SK-N-MC (cell line): ENCODE measurements around the gene PRKN.

ENCODE experiments used
- DNase-seq: peaks from one replicate; pipeline ENCODE4 v3.0.0-alpha.2; 2011; ENCODE audit warnings: low read depth, low spot score
- H3K27ac ChIP-seq: fragments of 200-600 bp; sonication (generic); 2 replicates; pipeline ENCODE4 v1.5.1; 2016; ENCODE audit warnings: mixed run types
- H3K36me3 ChIP-seq: fragments of 200-600 bp; sonication (generic); 2 replicates; pipeline ENCODE4 v1.6.1; 2017; ENCODE audit warnings: antibody characterized with exemption, low read length, mixed read lengths; ENCODE audit not compliant: insufficient read depth
- H3K4me3 ChIP-seq: fragments of 200-600 bp; sonication (generic); 2 replicates; pipeline ENCODE4 v1.5.1; 2016
- H3K9ac ChIP-seq: fragments of 200-600 bp; sonication (generic); 2 replicates; pipeline ENCODE4 v1.8.0; 2017; ENCODE audit warnings: mixed run types, mixed read lengths; ENCODE audit not compliant: insufficient read length
- H3K9me3 ChIP-seq: fragments of 200-600 bp; sonication (generic); 2 replicates; pipeline ENCODE4 v1.6.1; 2017; ENCODE audit warnings: low read depth, mild to moderate bottlenecking, antibody characterized with exemption, low read length, moderate library complexity, mixed read lengths
- EZH2 ChIP-seq: fragments of 200-600 bp; sonication (generic); IDR thresholded peaks from one replicate; pipeline ENCODE4 v1.6.1; 2017; ENCODE audit warnings: antibody characterized with exemption
- FOXP2 ChIP-seq: optimal IDR thresholded peaks from 2 replicates; pipeline ENCODE3; 2011; ENCODE audit warnings: mild to moderate bottlenecking, moderate library complexity; ENCODE audit not compliant: insufficient read depth; ENCODE audit errors: extremely low read length, control extremely low read depth
- POLR2AphosphoS5 ChIP-seq: IDR thresholded peaks from 2 replicates; pipeline ENCODE4 v1.6.1; 2012; ENCODE audit warnings: mild to moderate bottlenecking, low read depth, low read length, borderline replicate concordance

PRKN gene

GRCh38 chr6:161584051-161584450 is 1143.5 kb downstream of the PRKN start:
- no peak overlapping the region for H3K27ac ChIP-seq
- no peaks in the 10 kb centered on the region for H3K9me3 ChIP-seq
- DNase-seq = no peak
- no peak for TF ChIP-seq FOXP2
- TF ChIP-seq POLR2AphosphoS5 = no peak
- TF ChIP-seq EZH2 = no peak
- no peaks in the 10 kb centered on the region for H3K36me3 ChIP-seq
- H3K9ac ChIP-seq = no peak overlapping the region
- no peak overlapping the region for H3K4me3 ChIP-seq

- DNase-seq = no peak
- Histone ChIP-seq H3K36me3 (no peaks in the 10 kb centered on the region), H3K27ac (no peak overlapping the region), H3K4me3 (no peak overlapping the region), H3K9me3 (no peaks in the 10 kb centered on the region), H3K9ac (no peak overlapping the region)
- TF ChIP-seq EZH2 (no peak), POLR2AphosphoS5 (no peak), FOXP2 (no peak)
These were observed 1144.0 kb downstream of the PRKN start for GRCh38 chr6:161583584-161583983.

- Histone ChIP-seq H3K27ac (no peak overlapping the region), H3K9ac (no peak overlapping the region), H3K4me3 (no peak overlapping the region), H3K9me3 (no peaks in the 10 kb centered on the region), H3K36me3 (no peaks in the 10 kb centered on the region)
- TF ChIP-seq POLR2AphosphoS5 (no peak), EZH2 (no peak), FOXP2 (no peak)
- no peak for DNase-seq
These were observed 1149.1 kb downstream of the PRKN start for GRCh38 chr6:161578478-161578877.

GRCh38 chr6:161575523-161576254 is 1151.9 kb downstream of the PRKN start:
- Histone ChIP-seq H3K36me3 (no peaks in the 10 kb centered on the region), H3K9me3 (no peaks in the 10 kb centered on the region), H3K9ac (no peak overlapping the region), H3K27ac (no peak overlapping the region), H3K4me3 (no peak overlapping the region)
- DNase-seq = no peak
- TF ChIP-seq EZH2 = no peak
- no peak for TF ChIP-seq FOXP2
- no peak for TF ChIP-seq POLR2AphosphoS5

- TF ChIP-seq EZH2 (no peak), FOXP2 (no peak), POLR2AphosphoS5 (no peak)
- Histone ChIP-seq H3K36me3 (no peaks in the 10 kb centered on the region), H3K9me3 (no peaks in the 10 kb centered on the region), H3K9ac (no peak overlapping the region), H3K27ac (no peak overlapping the region), H3K4me3 (no peak overlapping the region)
- no peak for DNase-seq
These were observed 1158.6 kb downstream of the PRKN start for GRCh38 chr6:161568885-161569456.

GRCh38 chr6:161564952-161565351 is 1162.6 kb downstream of the PRKN start:
- H3K27ac ChIP-seq = no peak overlapping the region
- H3K9me3 ChIP-seq = no peaks in the 10 kb centered on the region
- no peaks in the 10 kb centered on the region for H3K36me3 ChIP-seq
- TF ChIP-seq FOXP2 = no peak
- no peak for TF ChIP-seq EZH2
- TF ChIP-seq POLR2AphosphoS5 = no peak
- H3K4me3 ChIP-seq = no peak overlapping the region
- DNase-seq = no peak
- H3K9ac ChIP-seq = no peak overlapping the region

GRCh38 chr6:161561908-161562307 is 1165.7 kb downstream of the PRKN start:
- Histone ChIP-seq H3K9me3 (no peaks in the 10 kb centered on the region), H3K36me3 (no peaks in the 10 kb centered on the region), H3K27ac (no peak overlapping the region), H3K4me3 (no peak overlapping the region), H3K9ac (no peak overlapping the region)
- TF ChIP-seq POLR2AphosphoS5 (no peak), FOXP2 (no peak)
- no peak for DNase-seq

GRCh38 chr6:161557333-161558107 is 1170.0 kb downstream of the PRKN start:
- H3K9me3 ChIP-seq = peaks cover 3% of the 10 kb centered on the region; the same call in 1 of the 2 replicates

More at GRCh38 chr6:161557333-161558107, 1170.0 kb downstream of the PRKN start:
- Histone ChIP-seq H3K27ac (no peak overlapping the region), H3K9ac (no peak overlapping the region), H3K4me3 (no peak overlapping the region), H3K36me3 (no peaks in the 10 kb centered on the region)
- no peak for DNase-seq
- TF ChIP-seq POLR2AphosphoS5 (no peak), FOXP2 (no peak), EZH2 (no peak)
